ENCODE data around the gene SLC19A1. TPM values are rescaled to one million over a fixed set of nuclear protein-coding genes. Genes with fewer than 3 reads are reported as not detected.

Gene SLC19A1
- total and polyA plus RNA-seq, 8 donors, result 2.9 to 23.3 (median 5.3) TPM

DNA sequence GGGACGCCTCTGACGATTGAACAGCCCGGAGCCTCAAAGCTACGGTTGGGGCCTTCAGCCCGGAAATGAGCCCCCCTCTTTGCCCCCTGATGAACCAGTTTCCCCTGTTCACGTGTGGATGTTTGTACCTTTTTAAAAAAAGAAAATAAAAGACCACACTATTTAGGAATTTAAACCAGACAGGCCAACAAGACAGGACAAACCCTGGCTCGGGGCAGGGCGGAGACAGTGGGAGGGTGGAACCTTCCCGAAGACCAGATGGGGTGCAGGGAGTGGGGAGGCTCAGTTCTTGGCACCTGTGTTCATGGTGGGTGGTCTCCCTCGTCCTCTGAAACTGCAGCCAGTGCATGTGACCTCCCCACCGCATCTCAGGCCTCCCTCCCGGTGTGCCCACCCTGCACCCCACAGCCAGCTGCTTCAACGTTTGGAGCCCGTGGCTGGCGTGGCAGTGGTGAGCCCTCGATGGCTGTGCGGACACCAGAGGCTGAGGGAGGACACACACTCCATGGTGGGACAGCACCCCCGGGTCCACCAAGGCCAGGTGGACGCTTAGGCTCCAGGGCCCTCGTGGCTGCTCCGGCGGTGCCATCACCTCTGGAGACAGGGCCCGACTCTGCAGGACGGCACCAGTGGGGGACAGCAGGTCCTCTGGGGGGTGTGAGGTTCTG is 91.7 kb downstream of the SLC19A1 start:
- Histone ChIP-seq H3K27ac (no peak overlapping the region), H3K4me1 (peaks cover 13 to 20% (median 15%) of the 10 kb centered on the region in 4 donors), H3K27me3 (peaks cover 0 to 22% (median 6%) of the 10 kb centered on the region in 3 donors), H3K4me3 (no peak overlapping the region), H3K36me3 (no peaks in the 10 kb centered on the region), H3K9me3 (peaks cover 0 to 5% (median 2%) of the 10 kb centered on the region in 4 donors)
- TF ChIP-seq POLR2AphosphoS5 (IDR thresholded peaks at IDR 0.05), result no peak
- TF ChIP-seq, protein P1, sequence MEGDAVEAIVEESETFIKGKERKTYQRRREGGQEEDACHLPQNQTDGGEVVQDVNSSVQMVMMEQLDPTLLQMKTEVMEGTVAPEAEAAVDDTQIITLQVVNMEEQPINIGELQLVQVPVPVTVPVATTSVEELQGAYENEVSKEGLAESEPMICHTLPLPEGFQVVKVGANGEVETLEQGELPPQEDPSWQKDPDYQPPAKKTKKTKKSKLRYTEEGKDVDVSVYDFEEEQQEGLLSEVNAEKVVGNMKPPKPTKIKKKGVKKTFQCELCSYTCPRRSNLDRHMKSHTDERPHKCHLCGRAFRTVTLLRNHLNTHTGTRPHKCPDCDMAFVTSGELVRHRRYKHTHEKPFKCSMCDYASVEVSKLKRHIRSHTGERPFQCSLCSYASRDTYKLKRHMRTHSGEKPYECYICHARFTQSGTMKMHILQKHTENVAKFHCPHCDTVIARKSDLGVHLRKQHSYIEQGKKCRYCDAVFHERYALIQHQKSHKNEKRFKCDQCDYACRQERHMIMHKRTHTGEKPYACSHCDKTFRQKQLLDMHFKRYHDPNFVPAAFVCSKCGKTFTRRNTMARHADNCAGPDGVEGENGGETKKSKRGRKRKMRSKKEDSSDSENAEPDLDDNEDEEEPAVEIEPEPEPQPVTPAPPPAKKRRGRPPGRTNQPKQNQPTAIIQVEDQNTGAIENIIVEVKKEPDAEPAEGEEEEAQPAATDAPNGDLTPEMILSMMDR (IDR thresholded peaks at IDR 0.05), result no peak
- no peak for TF ChIP-seq POLR2A (IDR thresholded peaks at IDR 0.05)
- intact Hi-C loops (cut with DNase I; ENCODE audit: low total_unique reads), result no loop called here
- WGBS, 5 donors, result 78 to 84% (median 80%) methylated on average over 21 to 24 of the region's 24 CpGs
- DNase-seq, result no peak

DNA sequence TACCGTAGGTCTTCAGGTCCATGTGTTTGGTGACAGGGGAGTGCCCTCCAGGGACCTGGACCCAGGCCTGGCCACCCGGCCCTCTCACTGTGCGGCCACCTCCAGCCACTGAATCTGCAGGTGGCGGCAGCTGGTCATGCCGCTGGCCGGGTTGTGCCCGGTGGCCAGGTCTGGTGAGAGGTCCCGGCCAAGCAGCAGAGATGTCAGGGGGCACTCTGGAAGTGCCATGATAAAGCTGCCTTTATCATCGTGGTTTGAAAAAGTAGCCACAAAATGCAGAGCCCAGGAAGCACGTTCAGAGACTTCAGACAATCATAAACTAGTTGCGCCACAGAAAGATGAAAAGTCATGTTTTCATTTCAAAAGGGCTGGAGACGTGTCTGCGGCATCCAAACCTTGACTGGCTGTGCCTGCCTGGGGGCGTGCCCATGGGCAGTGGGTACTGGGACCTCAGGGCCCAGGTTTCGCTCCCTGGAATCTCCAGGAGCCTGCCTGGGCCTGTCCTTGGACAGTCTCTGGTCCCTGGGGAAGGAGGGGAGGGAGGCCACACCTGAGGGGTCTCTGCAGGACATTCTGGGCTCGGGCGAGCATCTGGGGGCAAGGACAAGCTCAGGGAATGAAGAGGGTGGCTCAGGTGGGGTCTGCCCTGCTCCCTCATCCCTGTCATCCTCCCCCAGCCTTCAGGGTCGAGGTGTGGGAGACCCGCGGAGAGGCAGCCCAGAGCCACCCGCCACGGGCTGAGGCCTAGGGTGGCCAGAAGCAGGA is 92.4 kb downstream of the SLC19A1 start:
- Histone ChIP-seq H3K9me3 (peaks cover 0 to 5% (median 2%) of the 10 kb centered on the region in 4 donors), H3K4me1 (peaks cover 5 to 13% (median 7%) of the 10 kb centered on the region in 4 donors), H3K4me3 (no peak overlapping the region), H3K27ac (no peak overlapping the region), H3K27me3 (peaks cover 0 to 16% (median 0%) of the 10 kb centered on the region in 3 donors), H3K36me3 (no peaks in the 10 kb centered on the region)
- TF ChIP-seq EP300 (IDR thresholded peaks at IDR 0.05), result no peak
- TF ChIP-seq, protein P1 (IDR thresholded peaks at IDR 0.05), result no peak
- no peak for TF ChIP-seq POLR2AphosphoS5 (IDR thresholded peaks at IDR 0.05)
- no peak for TF ChIP-seq POLR2A (IDR thresholded peaks at IDR 0.05)
- DNase-seq, result no peak
- 80 to 93% (median 82%) methylated on average over 20 to 22 of the region's 22 CpGs for WGBS, 5 donors
- intact Hi-C loops (cut with DNase I; ENCODE audit: low total_unique reads), result loop anchor here (10.0 kb wide), 1 partner anchor 305 kb away; no protein-coding TSS in a partner anchor

DNA sequence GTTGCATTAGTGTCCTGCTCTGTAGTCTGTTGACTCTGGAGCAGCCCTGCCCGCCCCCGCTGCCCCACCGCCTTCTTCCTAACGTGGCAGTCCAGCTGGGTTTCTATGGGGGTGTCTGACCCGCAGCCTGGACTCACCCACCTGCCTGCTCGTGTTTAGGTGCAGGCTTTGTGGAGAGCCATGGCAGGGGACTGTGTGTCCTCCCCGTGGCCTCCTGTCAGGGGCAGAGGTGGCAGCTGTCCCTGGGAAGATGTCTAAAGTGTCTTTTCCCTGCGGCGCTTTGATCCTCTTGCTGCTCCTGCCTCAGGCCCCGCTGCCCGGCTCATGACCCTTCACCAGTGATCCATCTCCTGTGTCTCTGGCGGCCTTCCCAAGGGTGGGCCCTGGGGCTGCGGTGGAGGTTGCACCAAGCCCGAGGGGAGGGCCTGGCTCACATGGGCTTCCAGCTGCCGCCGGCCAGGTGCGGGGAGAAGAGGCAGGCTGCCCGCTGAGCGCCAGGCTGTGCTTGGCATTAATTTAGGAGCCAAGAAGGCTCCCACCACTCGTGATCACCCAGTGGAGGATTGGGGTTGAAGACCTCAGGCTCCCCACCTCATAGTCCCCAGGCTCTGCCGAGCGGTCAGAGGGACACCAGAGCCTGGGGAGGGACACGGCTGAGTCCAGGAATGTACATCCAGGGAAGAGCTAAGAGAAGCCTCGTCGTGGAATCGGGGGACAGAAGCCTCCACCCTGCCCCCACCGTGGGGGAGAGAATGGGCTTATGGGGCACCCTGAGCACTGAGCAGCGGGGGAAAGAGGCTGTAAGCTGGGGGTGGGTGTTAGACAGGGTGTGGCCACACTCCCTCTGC is 93.2 kb downstream of the SLC19A1 start:
- Histone ChIP-seq H3K27me3 (peaks cover 0 to 16% (median 0%) of the 10 kb centered on the region in 3 donors), H3K4me3 (no peak overlapping the region), H3K9me3 (peaks cover 0 to 5% (median 2%) of the 10 kb centered on the region in 4 donors), H3K36me3 (no peaks in the 10 kb centered on the region), H3K4me1 (peaks cover 0 to 5% (median 2%) of the 10 kb centered on the region in 4 donors), H3K27ac (no peak overlapping the region)
- peak in 1 of 2 donors; percentile 47 for DNase-seq
- intact Hi-C loops (cut with DNase I; ENCODE audit: low total_unique reads), result loop anchor here (10.0 kb wide), 1 partner anchor 304 kb away; no protein-coding TSS in a partner anchor
- WGBS, 5 donors, result 70 to 83% (median 76%) methylated on average over 18 to 28 of the region's 28 CpGs
- TF ChIP-seq, protein P1 (IDR thresholded peaks at IDR 0.05), result no peak
- TF ChIP-seq EP300 (IDR thresholded peaks at IDR 0.05) (no peak), POLR2A (IDR thresholded peaks at IDR 0.05) (no peak), POLR2AphosphoS5 (IDR thresholded peaks at IDR 0.05) (no peak)
